OCI-LY7 (cell line): Measurements from ENCODE around the gene DHRS12. TPM values are rescaled to one million over a fixed set of nuclear protein-coding genes. Genes with fewer than 3 reads are reported as not detected.

ENCODE experiments used
- BruUV-seq: library from RNA; stranded (reverse); fragments of 400-500 nt; replicated peaks from 2 replicates; lab custom pipeline; 2021; lab: Mats Ljungman, UMichigan
- CTCF ChIA-PET: fragments of 300-600 bp; sonication (Branson Sonifier 250); formaldehyde crosslinking; loops from one replicate; lab custom pipeline; 2022; ENCODE audit warnings: antibody characterized with exemption; ENCODE audit not compliant: unreplicated experiment; lab: Charles Lee
- POLR2A ChIA-PET: fragments of 300-600 bp; sonication (Branson Sonifier 250); formaldehyde crosslinking; loops from one replicate; lab custom pipeline; 2022; ENCODE audit warnings: antibody characterized with exemption; lab: Charles Lee
- DNase-seq: peaks from one replicate; pipeline ENCODE4 v3.0.0-alpha.2; 2015; ENCODE audit warnings: low spot score
- H2AFZ ChIP-seq: fragments of 200-600 bp; sonication (generic), shearing (Covaris generic); 2 replicates; pipeline ENCODE4 v1.6.1; 2014; ENCODE audit warnings: mild to moderate bottlenecking, antibody characterized with exemption, low read length, moderate library complexity
- H3K27ac ChIP-seq: fragments of 200-600 bp; sonication (generic); 2 replicates; pipeline ENCODE4 v1.5.1; 2014; ENCODE audit warnings: mixed run types, low read depth, mild to moderate bottlenecking, moderate library complexity, low read length, inconsistent platforms; ENCODE audit not compliant: poor library complexity, severe bottlenecking
- H3K36me3 ChIP-seq: fragments of 200-600 bp; sonication (generic); 2 replicates; pipeline ENCODE4 v1.6.1; 2014; ENCODE audit warnings: mild to moderate bottlenecking, antibody characterized with exemption, low read length, moderate library complexity, mixed read lengths; ENCODE audit not compliant: insufficient read depth
- H3K4me1 ChIP-seq: fragments of 200-600 bp; sonication (generic); 2 replicates; pipeline ENCODE4 v1.5.1; 2014; ENCODE audit warnings: mild to moderate bottlenecking, low read length; ENCODE audit not compliant: insufficient read depth, poor library complexity, severe bottlenecking
- H3K4me2 ChIP-seq: fragments of 200-600 bp; sonication (generic); 2 replicates; pipeline ENCODE4 v1.6.1; 2014; ENCODE audit warnings: mild to moderate bottlenecking, low read length
- H3K4me3 ChIP-seq: fragments of 200-600 bp; sonication (generic); 2 replicates; pipeline ENCODE4 v1.5.1; 2014; ENCODE audit warnings: mild to moderate bottlenecking, low read depth, low read length; ENCODE audit not compliant: poor library complexity, severe bottlenecking
- H3K79me2 ChIP-seq: fragments of 200-600 bp; sonication (generic); 2 replicates; pipeline ENCODE4 v1.6.1; 2016; ENCODE audit warnings: low read depth, mild to moderate bottlenecking, low read length, moderate library complexity, mixed read lengths; ENCODE audit not compliant: insufficient read depth
- H3K9me2 ChIP-seq: fragments of 200-600 bp; sonication (generic); 2 replicates; pipeline ENCODE4 v1.6.1; 2016; ENCODE audit warnings: mild to moderate bottlenecking, low read length, mixed read lengths; ENCODE audit not compliant: insufficient read depth
- H3K9me3 ChIP-seq: fragments of 200-600 bp; sonication (generic); 2 replicates; pipeline ENCODE4 v1.6.1; 2014; ENCODE audit warnings: mild to moderate bottlenecking, mixed run types, low read length, mixed read lengths
- H4K20me1 ChIP-seq: fragments of 200-600 bp; sonication (generic); 2 replicates; pipeline ENCODE4 v1.6.1; 2014; ENCODE audit warnings: mild to moderate bottlenecking, antibody characterized with exemption, low read length, moderate library complexity, mixed read lengths; ENCODE audit not compliant: insufficient read depth
- EZH2phosphoT487 ChIP-seq: fragments of 200-600 bp; sonication (generic); IDR thresholded peaks from 2 replicates; pipeline ENCODE4 v1.6.1; 2018; ENCODE audit warnings: low read depth, borderline replicate concordance, mild to moderate bottlenecking, mixed run types, antibody characterized with exemption, low read length, moderate library complexity, mixed read lengths
- intact Hi-C: fragments of 100-400 bp; cut with micrococcal nuclease; formaldehyde crosslinking; loops from one replicate; pipeline ENCODE4 v1.10.0; 2022; ENCODE audit not compliant: unreplicated experiment
- total RNA-seq, 2 experiments: library from RNA; depleted of rRNA in 1 of 2; stranded (reverse); fragments of >200 nt in 1 of 2; shearing (Covaris generic) in 1 of 2; gene quantifications; 2 replicates each; pipeline ENCODE4 v1.2.3, GENCODE V29; 2014 to 2022
- TF ChIP-seq, protein P1 (sequence below): fragments of 200-600 bp; sonication (generic); conservative IDR thresholded peaks from 2 replicates; pipeline ENCODE4 v1.5.1; 2014; ENCODE audit warnings: mild to moderate bottlenecking, antibody characterized with exemption, low read length, moderate library complexity, mixed read lengths

DHRS12 gene
- total RNA-seq, 2 experiments from 2014 or later, result 3.5 to 11.9 TPM

DNA sequence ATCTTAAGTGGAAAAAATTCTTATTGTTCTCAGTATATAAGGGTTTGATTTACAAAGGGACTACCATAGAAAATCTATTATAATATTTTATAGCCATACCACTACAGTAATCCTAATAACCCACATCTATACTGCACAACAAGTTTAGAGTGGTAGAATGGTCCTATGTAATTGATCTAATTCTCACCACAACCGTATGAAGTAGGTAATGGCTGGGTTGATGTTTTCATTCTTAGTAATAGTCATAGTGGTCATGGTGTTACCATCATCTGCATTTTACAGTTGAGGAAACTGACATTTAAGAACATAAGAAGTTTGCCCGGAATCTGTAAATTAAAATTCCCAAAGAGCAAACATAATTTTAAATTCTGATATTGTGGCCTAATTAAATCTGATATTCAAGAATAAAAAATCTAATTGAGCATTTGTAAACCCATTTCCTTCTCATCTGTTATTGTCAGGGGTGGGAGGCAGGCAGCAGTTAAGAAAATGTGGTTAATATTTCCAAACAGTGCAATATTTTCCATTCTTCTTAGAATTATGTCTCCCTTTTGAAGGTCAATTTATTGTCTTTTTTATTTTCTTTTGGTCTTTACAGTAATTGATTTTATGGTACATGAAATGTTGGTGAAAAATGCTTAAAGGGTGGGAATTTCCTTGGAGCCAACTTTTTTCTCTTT is 65.6 kb downstream of the DHRS12 start:
- ChIA-PET POLR2A (no interaction called here), CTCF (no interaction called here)
- BruUV-seq, result no TSS peak
- no peak for TF ChIP-seq EZH2phosphoT487
- TF ChIP-seq, protein P1, sequence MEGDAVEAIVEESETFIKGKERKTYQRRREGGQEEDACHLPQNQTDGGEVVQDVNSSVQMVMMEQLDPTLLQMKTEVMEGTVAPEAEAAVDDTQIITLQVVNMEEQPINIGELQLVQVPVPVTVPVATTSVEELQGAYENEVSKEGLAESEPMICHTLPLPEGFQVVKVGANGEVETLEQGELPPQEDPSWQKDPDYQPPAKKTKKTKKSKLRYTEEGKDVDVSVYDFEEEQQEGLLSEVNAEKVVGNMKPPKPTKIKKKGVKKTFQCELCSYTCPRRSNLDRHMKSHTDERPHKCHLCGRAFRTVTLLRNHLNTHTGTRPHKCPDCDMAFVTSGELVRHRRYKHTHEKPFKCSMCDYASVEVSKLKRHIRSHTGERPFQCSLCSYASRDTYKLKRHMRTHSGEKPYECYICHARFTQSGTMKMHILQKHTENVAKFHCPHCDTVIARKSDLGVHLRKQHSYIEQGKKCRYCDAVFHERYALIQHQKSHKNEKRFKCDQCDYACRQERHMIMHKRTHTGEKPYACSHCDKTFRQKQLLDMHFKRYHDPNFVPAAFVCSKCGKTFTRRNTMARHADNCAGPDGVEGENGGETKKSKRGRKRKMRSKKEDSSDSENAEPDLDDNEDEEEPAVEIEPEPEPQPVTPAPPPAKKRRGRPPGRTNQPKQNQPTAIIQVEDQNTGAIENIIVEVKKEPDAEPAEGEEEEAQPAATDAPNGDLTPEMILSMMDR, result no peak
- Histone ChIP-seq H3K36me3 (peaks cover 12% of the 10 kb centered on the region; the same call in 1 of the 2 replicates), H3K9me2 (no peaks in the 10 kb centered on the region), H2AFZ (no peak overlapping the region), H3K27ac (no peak overlapping the region), H3K9me3 (no peaks in the 10 kb centered on the region), H3K79me2 (no peaks in the 10 kb centered on the region), H3K4me1 (no peaks in the 10 kb centered on the region), H4K20me1 (no peaks in the 10 kb centered on the region), H3K4me2 (no peak overlapping the region), H3K4me3 (no peak overlapping the region)
- intact Hi-C loops, result no loop called here
- DNase-seq, result no peak

DNA sequence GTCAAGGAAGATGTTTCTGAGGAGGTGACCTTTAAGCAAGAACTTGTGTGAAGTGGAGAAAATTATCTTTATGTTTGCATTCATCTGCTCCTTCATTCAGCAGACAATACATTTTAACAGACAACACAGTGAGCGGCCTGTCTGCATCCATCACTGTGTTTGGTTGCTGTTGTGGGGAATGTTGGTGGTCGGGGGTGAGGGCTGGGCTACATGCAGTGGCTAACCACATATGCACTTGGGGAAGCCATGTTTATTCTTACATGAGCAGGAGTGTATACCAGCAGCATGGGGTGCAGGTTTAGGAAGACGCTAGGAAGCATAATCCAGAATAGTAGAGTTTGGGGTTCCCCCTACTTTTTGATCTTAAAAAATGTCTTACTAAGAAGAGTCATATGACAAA is 66.4 kb downstream of the DHRS12 start:
- no peak overlapping the region for H3K27ac ChIP-seq
- no peaks in the 10 kb centered on the region for H3K4me1 ChIP-seq
- CTCF ChIA-PET, result no interaction called here
- H2AFZ ChIP-seq, result no peak overlapping the region
- H3K9me2 ChIP-seq, result no peaks in the 10 kb centered on the region
- TF ChIP-seq, protein P1, result no peak
- TF ChIP-seq EZH2phosphoT487, result no peak
- BruUV-seq, result no TSS peak
- H3K4me2 ChIP-seq, result no peak overlapping the region
- no peak for DNase-seq
- no peaks in the 10 kb centered on the region for H3K9me3 ChIP-seq
- no peaks in the 10 kb centered on the region for H3K79me2 ChIP-seq
- intact Hi-C loops, result no loop called here
- no peaks in the 10 kb centered on the region for H4K20me1 ChIP-seq
- no peak overlapping the region for H3K4me3 ChIP-seq
- H3K36me3 ChIP-seq, result peaks cover 12% of the 10 kb centered on the region; the same call in 1 of the 2 replicates
- POLR2A ChIA-PET, result interaction anchor here (0.6 to 1.4 kb wide), 3 partner anchors 11 to 363 kb away, joined by 3 to 4 read pairs (median 4); no protein-coding TSS in a partner anchor

DNA sequence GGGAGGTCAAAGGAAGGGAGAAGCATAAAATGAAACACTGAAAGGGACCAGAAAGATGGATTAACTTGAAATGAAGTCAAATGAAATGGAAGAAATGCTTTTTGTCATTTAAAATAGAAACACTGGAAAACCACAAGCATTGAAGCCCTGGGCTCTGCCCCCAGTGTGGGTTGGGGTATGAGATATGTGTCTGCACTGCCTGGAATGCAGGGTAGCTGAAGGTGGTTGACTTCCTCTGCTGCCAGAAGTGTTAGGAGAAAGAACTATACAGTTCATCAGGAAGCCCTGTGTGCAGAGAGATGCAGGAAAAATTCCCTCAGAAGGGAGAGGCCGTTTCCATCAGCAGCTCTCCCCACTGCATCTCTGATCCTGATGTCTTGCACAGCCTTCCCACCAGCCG is 69.2 kb downstream of the DHRS12 start:
- Histone ChIP-seq H3K36me3 (peaks cover 3% of the 10 kb centered on the region; the same call in 1 of the 2 replicates), H3K4me3 (no peak overlapping the region), H3K4me2 (no peak overlapping the region), H3K9me2 (no peaks in the 10 kb centered on the region), H3K9me3 (no peaks in the 10 kb centered on the region), H4K20me1 (no peaks in the 10 kb centered on the region), H3K4me1 (no peaks in the 10 kb centered on the region), H2AFZ (no peak overlapping the region), H3K27ac (no peak overlapping the region), H3K79me2 (no peaks in the 10 kb centered on the region)
- intact Hi-C loops, result no loop called here
- ChIA-PET CTCF (no interaction called here), POLR2A (no interaction called here)
- DNase-seq, result no peak
- TF ChIP-seq EZH2phosphoT487, result no peak
- TF ChIP-seq, protein P1, result no peak
- no TSS peak for BruUV-seq
